SK-N-SH (cell line): ENCODE measurements around the gene SLCO2A1. TPM values are rescaled to one million over a fixed set of nuclear protein-coding genes. Genes with fewer than 3 reads are reported as not detected.

ENCODE experiments used
- CTCF ChIA-PET: fragments of 300-600, 350-600 bp; formaldehyde crosslinking; extraction: SDS; loops from one replicate; lab custom pipeline; 2021; lab: Yijun Ruan, JAX
- POLR2A ChIA-PET: fragments of 350-600 bp; sonication (Branson Sonifier 250); formaldehyde crosslinking; extraction: SDS; loops from one replicate; lab custom pipeline; 2020; ENCODE audit warnings: antibody characterized with exemption, inconsistent platforms; lab: Yijun Ruan, JAX
- DNase-seq: peaks from one replicate; pipeline ENCODE4 v3.0.0; 2012
- H2AFZ ChIP-seq: fragments of 200-600 bp; sonication (generic); 2 replicates; pipeline ENCODE4 v1.8.1; 2016; ENCODE audit warnings: antibody characterized with exemption, mild to moderate bottlenecking, low read depth
- H3F3A ChIP-seq: fragments of 200-600 bp; sonication (generic); replicated peaks from 2 replicates; pipeline ENCODE3; 2016; ENCODE audit warnings: antibody characterized with exemption, mild to moderate bottlenecking; ENCODE audit not compliant: insufficient read depth
- H3K27ac ChIP-seq, 2 experiments: fragments of 200-500 bp in 1 of 2; fragments of 200-600 bp in 1 of 2; sonication (Bioruptor generic) in 1 of 2; sonication (generic), shearing (Covaris generic) in 1 of 2; 2 replicates each; pipeline versions ENCODE4 v1.5.1 to v1.6.1; 2014 to 2016; ENCODE audit warnings: low read depth in 2 of 2, inconsistent platforms in 1 of 2, low read length in 1 of 2, mild to moderate bottlenecking in 1 of 2, mixed read lengths in 1 of 2
- H3K27me3 ChIP-seq: fragments of 200-600 bp; sonication (generic), shearing (Covaris generic); 2 replicates; pipeline ENCODE4 v1.6.1; 2016; ENCODE audit warnings: mixed run types; ENCODE audit not compliant: insufficient read depth
- H3K36me3 ChIP-seq, 2 experiments: fragments of 200-500 bp in 1 of 2; fragments of 200-600 bp in 1 of 2; sonication (Bioruptor generic) in 1 of 2; sonication (generic) in 1 of 2; replicated peaks in 1 of 2; 2 replicates each; pipeline versions ENCODE3 to v1.5.1; 2014 to 2016; ENCODE audit warnings: low read length in 1 of 2, mild to moderate bottlenecking in 1 of 2; ENCODE audit not compliant: insufficient read depth in 2 of 2, control insufficient read depth in 1 of 2
- H3K4me1 ChIP-seq, 2 experiments: fragments of 200-500 bp in 1 of 2; fragments of 200-600 bp in 1 of 2; sonication (Bioruptor generic) in 1 of 2; sonication (generic), shearing (Covaris generic) in 1 of 2; 2 replicates each; pipeline versions ENCODE4 v1.5.1 to v1.6.1; 2014 to 2016; ENCODE audit warnings: low read depth in 1 of 2, low read length in 1 of 2, mixed run types in 1 of 2; ENCODE audit not compliant: insufficient read depth in 2 of 2, control insufficient read depth in 1 of 2
- H3K4me2 ChIP-seq: fragments of 200-600 bp; sonication (generic), shearing (Covaris generic); 2 replicates; pipeline ENCODE4 v1.6.1; 2017; ENCODE audit warnings: mixed run types
- H3K4me3 ChIP-seq, 2 experiments: fragments of 200-500 bp in 1 of 2; fragments of 200-600 bp in 1 of 2; sonication (Bioruptor generic) in 1 of 2; sonication (generic), shearing (Covaris generic) in 1 of 2; 2 replicates each; pipeline versions ENCODE4 v1.5.1 to v1.8.1; 2014 to 2016; ENCODE audit warnings: low read depth in 2 of 2, inconsistent platforms in 1 of 2, low read length in 1 of 2, mild to moderate bottlenecking in 1 of 2, mixed read lengths in 1 of 2, moderate library complexity in 1 of 2
- H3K79me2 ChIP-seq: fragments of 200-600 bp; sonication (generic); 2 replicates; pipeline ENCODE4 v1.8.1; 2017; ENCODE audit warnings: mild to moderate bottlenecking; ENCODE audit not compliant: insufficient read depth
- H3K9ac ChIP-seq: fragments of 200-600 bp; sonication (generic); 2 replicates; pipeline ENCODE4 v1.6.1; 2017; ENCODE audit warnings: mixed run types
- H3K9me2 ChIP-seq: fragments of 200-600 bp; sonication (generic); 2 replicates; pipeline ENCODE4 v1.6.1; 2017; ENCODE audit warnings: mixed run types
- H3K9me3 ChIP-seq: fragments of 200-600 bp; sonication (generic); 2 replicates; pipeline ENCODE4 v1.6.1; 2017; ENCODE audit warnings: mixed run types, mild to moderate bottlenecking, moderate library complexity
- H4K20me1 ChIP-seq: fragments of 200-600 bp; sonication (generic); 2 replicates; pipeline ENCODE4 v1.6.1; 2017; ENCODE audit warnings: mild to moderate bottlenecking, mixed run types; ENCODE audit not compliant: insufficient read depth
- ELF1 ChIP-seq: IDR thresholded peaks from 2 replicates; pipeline ENCODE4 v1.4.0; 2012
- EP300 ChIP-seq, 2 experiments: IDR thresholded peaks; 2 replicates each; pipeline versions ENCODE4 v1.4.0 to v1.6.1; 2012; ENCODE audit warnings: borderline replicate concordance in 1 of 2, low read depth in 1 of 2, low read length in 1 of 2
- FOXJ3 ChIP-seq: sonication (generic); formaldehyde crosslinking; IDR thresholded peaks from 2 replicates; pipeline ENCODE4 v1.5.1; 2020; ENCODE audit warnings: mild to moderate bottlenecking, missing genetic modification reagents
- GABPA ChIP-seq: IDR thresholded peaks from 2 replicates; pipeline ENCODE4 v1.4.0; 2012; ENCODE audit warnings: low read depth, mild to moderate bottlenecking
- GATA2 ChIP-seq: sonication (generic); formaldehyde crosslinking; IDR thresholded peaks from 2 replicates; pipeline ENCODE4 v1.5.0; 2020; ENCODE audit warnings: mild to moderate bottlenecking, missing genetic modification reagents
- MEF2A ChIP-seq: IDR thresholded peaks from 2 replicates; pipeline ENCODE4 v1.4.0; 2012; ENCODE audit warnings: low read depth, borderline replicate concordance
- NRF1 ChIP-seq: IDR thresholded peaks from 2 replicates; pipeline ENCODE4 v1.6.1; 2012; ENCODE audit warnings: low read depth, mild to moderate bottlenecking, low read length
- POLR2AphosphoS5 ChIP-seq: IDR thresholded peaks from 2 replicates; pipeline ENCODE4 v1.6.1; 2012; ENCODE audit warnings: low read depth, low read length
- REST ChIP-seq: IDR thresholded peaks from 2 replicates; pipeline ENCODE4 v1.6.1; 2012; ENCODE audit warnings: mild to moderate bottlenecking, low read depth, low read length, moderate library complexity
- RFX5 ChIP-seq: IDR thresholded peaks from 2 replicates; pipeline ENCODE4 v1.6.1; 2012; ENCODE audit warnings: mild to moderate bottlenecking, improper control_type of control experiment, low read length
- SIN3A ChIP-seq: IDR thresholded peaks from 2 replicates; pipeline ENCODE4 v1.6.1; 2012; ENCODE audit warnings: low read depth, mild to moderate bottlenecking, low read length, moderate library complexity, borderline replicate concordance
- SMC3 ChIP-seq: IDR thresholded peaks from 2 replicates; pipeline ENCODE4 v1.6.1; 2012; ENCODE audit warnings: low read depth, low read length, improper control_type of control experiment
- TEAD4 ChIP-seq: IDR thresholded peaks from 2 replicates; pipeline ENCODE4 v1.4.0; 2012; ENCODE audit warnings: mild to moderate bottlenecking, borderline replicate concordance; ENCODE audit not compliant: insufficient read depth
- USF1 ChIP-seq: IDR thresholded peaks from 2 replicates; pipeline ENCODE4 v1.4.0; 2012; ENCODE audit warnings: low read depth, borderline replicate concordance
- YY1 ChIP-seq: IDR thresholded peaks from 2 replicates; pipeline ENCODE4 v1.4.0; 2012; ENCODE audit warnings: low read depth, mild to moderate bottlenecking
- WGBS: methylation state at CpG from one replicate; pipeline ENCODE4 v1.1.6; 2017; ENCODE audit warnings: low lambda C conversion rate; 5-methylcytosine and 5-hydroxymethylcytosine counted together
- polyA plus RNA-seq, 3 experiments: library from polyadenylated mRNA; depleted of rRNA; stranded (reverse); fragments of >200 nt; gene quantifications; 2 replicates each; pipeline ENCODE4 v1.2.3, GENCODE V29; 2012
- TF ChIP-seq, protein P1 (sequence below): IDR thresholded peaks from 2 replicates; pipeline ENCODE4 v1.4.0; 2012; ENCODE audit warnings: low read depth, borderline replicate concordance

SLCO2A1 gene
- polyA plus RNA-seq, 1 of the 3 experiments (the other 2 are of a cell fraction): 9.3 TPM

- no peak for TF ChIP-seq REST
- no peak for TF ChIP-seq GABPA
- no peak for TF ChIP-seq POLR2AphosphoS5
- no peak for TF ChIP-seq EP300 (IDR thresholded peaks at IDR 0.05; ENCODE audit: borderline replicate concordance in 1 of 2, low read depth in 1 of 2, low read length in 1 of 2)
Observed at GRCh38 chr3:134004841-134005240, 24.9 kb downstream of the SLCO2A1 start (continued).

- H3F3A ChIP-seq: peaks cover 11% of the 10 kb centered on the region
- no peaks in the 10 kb centered on the region for H3K27me3 ChIP-seq
- no peak for DNase-seq
- no peak overlapping the region for H2AFZ ChIP-seq
- POLR2A ChIA-PET: no interaction called here
- no peaks in the 10 kb centered on the region for H4K20me1 ChIP-seq
- TF ChIP-seq ELF1 (no peak), TEAD4 (no peak), GABPA (no peak), YY1 (no peak), GATA2 (CRISPR knock-in tag) (no peak), POLR2AphosphoS5 (no peak), RFX5 (no peak), FOXJ3 (CRISPR knock-in tag) (no peak), SIN3A (no peak), NRF1 (no peak), MEF2A (no peak), USF1 (no peak), SMC3 (no peak), REST (no peak)
- TF ChIP-seq, protein P1, sequence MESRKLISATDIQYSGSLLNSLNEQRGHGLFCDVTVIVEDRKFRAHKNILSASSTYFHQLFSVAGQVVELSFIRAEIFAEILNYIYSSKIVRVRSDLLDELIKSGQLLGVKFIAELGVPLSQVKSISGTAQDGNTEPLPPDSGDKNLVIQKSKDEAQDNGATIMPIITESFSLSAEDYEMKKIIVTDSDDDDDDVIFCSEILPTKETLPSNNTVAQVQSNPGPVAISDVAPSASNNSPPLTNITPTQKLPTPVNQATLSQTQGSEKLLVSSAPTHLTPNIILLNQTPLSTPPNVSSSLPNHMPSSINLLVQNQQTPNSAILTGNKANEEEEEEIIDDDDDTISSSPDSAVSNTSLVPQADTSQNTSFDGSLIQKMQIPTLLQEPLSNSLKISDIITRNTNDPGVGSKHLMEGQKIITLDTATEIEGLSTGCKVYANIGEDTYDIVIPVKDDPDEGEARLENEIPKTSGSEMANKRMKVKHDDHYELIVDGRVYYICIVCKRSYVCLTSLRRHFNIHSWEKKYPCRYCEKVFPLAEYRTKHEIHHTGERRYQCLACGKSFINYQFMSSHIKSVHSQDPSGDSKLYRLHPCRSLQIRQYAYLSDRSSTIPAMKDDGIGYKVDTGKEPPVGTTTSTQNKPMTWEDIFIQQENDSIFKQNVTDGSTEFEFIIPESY: no peak
- TF ChIP-seq, all 33 proteins: peak for 0
- Histone ChIP-seq H3K36me3 (no peaks in the 10 kb centered on the region), H3K27ac (peak overlapping the region in 1 of 2 experiments; percentile 55; a peak in 2 of 4 replicates), H3K9me2 (no peaks in the 10 kb centered on the region), H3K4me1 (peaks cover 3 to 4% of the 10 kb centered on the region in 2 experiments; a peak in 2 of 4 replicates), H3K9me3 (no peaks in the 10 kb centered on the region), H3K4me3 (no peak overlapping the region), H3K4me2 (no peak overlapping the region), H3K9ac (no peak overlapping the region), H3K79me2 (no peaks in the 10 kb centered on the region)
- CTCF ChIA-PET: no interaction called here
- WGBS: 97% methylated on average over 5 of the region's 5 CpGs
Observed at GRCh38 chr3:134003066-134003465, 26.7 kb downstream of the SLCO2A1 start.
